Measurements from ENCODE around the gene PTCH1.

The PTCH1 gene

DNA sequence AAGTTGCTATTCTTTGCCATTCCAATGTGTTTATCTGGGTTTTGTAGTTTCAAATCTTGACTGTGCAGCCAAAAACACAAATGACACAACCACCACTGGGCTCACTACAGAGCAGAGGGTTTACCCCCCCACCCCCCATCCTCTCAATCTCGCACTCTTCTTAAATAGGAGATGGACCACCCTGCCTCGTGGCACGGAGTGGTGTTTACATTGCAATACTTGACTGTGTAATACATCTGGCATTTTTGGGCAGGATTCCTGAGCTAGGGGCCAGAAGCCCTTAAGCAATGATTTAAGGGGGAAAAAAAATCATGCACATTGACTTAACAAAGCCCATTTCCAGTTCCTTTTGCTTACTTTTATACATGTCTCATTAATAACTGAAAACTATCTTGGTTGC lies 19.0 kb downstream of the PTCH1 start:
- DNase-seq = no peak

DNA sequence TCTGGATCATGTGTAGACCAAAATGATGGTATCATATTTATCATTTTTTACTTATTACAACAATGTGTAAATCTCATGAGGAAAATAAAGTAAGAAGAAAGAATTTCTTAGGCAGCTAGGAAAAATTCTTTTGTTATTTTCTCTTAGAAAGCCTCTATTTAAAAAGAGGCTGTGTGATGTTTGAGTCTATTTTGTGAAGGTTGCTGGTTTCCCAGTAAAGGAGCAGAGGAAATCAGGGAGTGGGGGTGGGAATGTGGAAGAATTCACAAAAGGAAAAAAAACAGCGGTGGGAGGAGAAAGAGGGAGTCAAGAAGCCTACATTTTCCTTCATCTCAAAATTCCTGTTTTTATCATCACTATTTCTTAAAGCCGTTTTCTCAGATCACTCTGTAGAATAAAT lies 20.1 kb downstream of the PTCH1 start:
- no peak for DNase-seq

DNA sequence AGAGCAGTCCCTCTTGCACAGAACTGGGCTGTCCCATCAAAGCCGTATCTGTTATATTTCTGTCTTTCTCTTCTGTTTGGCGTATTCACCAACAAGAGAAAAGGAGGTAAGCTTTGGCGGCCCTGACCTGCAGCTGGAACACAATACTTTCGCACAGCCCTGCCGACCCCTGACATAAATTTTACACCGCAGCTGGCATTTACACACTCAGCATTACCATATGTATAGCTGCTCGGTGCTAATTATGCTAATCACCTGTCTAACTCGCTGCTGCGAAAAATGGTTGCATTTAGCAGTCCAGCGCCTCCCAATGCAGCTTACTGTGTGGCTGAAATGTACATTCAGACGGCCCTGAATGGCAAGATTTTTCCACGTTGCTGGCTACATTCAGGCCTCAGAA lies 20.8 kb downstream of the PTCH1 start:
- no peak for DNase-seq

DNA sequence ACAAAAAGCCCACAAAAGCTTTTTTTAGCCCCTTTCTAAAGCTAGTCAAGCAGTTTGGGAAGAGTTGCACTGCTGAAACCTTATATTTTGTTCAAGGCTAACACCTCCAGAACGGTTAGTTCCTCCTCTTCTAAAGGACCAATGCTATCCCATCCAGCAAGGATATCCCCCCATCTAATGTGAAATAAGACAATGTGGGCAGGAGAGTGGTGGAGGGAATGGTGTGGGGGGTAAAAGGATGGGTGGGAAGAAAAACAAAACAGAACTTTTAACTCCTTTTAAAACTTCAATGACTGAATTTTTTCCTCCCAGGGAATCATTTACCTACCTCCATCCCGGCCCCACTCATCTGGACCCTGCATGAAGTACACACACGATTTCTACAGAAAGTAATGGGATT lies 21.2 kb downstream of the PTCH1 start:
- no peak for DNase-seq

DNA sequence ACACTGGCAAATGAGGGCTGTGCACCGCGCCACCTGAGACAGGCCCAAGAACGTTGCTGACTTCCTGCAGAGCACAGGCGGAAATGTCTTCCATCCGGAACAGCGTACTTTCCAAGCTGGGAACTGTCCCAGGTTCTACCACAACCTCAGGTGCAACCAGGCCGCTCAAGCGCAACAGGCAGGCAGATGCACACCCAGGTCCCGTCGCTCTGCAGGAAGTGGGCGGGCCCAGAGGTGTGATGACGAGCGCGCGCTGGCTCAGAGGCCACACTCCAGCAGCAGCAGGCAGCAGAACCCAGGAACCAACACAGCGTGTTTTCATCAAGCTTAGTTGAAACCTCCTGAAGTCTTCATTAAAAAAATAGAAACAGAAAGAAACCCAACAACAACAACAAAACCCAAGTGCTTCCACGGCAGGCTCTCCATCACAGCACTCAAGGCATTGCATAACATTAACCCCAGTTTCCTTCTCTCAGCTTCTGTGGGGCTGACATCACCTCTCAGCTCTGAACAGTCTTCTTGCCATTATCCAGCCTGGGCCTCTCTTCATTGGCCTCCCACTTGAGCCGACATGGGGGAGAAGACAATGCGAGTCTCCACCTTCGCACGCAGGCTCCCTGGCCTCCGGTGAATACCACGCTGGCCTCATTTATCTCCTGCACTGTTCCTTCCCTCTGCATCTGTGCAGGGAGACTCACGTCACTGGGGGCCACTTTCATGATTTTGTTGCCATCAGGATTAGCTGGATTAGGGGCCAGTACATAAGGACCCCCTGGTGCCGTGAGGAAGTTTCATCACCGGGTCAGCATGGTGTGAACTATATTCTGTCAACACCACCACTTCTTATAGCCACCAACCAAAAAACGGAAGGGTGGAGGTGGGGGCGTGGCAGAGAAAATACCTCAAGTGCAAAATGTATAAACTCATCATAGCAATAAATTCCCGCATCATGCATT lies 22.1 kb downstream of the PTCH1 start:
- DNase-seq = no peak

DNA sequence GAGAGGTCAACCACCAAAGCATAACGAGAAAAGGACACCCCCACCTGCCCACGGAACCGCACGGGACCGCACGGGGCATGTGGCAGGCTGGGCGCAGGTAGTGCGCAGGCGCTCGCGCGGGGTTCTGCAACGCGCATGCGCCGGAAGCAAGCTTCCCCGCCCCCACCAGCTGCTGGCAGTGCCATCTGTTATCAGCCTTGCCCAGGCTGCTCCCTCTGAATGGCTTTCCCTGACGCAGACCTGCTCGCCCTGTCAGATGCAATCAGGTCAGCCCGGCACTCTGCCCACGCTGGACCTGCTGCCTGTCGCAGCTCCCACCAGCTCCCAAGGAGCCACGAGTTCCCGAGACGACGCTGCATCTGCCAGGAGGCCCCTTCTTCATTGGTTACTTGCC lies 22.8 kb downstream of the PTCH1 start:
- DNase-seq = no peak

DNA sequence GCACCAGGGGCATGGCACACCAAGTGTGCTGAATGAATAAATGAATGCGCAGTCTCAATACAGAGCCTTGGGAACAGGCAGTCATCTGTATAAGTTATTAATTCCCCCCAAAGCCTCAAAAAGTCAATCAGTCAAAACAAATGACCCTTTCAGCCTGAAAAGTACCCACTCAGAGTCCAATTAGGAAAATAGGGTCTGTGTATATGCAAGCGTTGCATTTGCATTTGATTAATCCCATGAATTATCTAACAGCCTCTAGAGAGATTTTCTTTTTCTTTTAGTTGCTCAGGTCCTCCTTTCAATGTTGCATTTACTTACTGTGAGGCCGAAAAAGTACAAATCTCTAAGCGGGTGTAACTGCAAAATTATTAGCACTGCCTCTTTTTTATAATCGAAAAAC lies 23.4 kb downstream of the PTCH1 start:
- DNase-seq = no peak

DNA sequence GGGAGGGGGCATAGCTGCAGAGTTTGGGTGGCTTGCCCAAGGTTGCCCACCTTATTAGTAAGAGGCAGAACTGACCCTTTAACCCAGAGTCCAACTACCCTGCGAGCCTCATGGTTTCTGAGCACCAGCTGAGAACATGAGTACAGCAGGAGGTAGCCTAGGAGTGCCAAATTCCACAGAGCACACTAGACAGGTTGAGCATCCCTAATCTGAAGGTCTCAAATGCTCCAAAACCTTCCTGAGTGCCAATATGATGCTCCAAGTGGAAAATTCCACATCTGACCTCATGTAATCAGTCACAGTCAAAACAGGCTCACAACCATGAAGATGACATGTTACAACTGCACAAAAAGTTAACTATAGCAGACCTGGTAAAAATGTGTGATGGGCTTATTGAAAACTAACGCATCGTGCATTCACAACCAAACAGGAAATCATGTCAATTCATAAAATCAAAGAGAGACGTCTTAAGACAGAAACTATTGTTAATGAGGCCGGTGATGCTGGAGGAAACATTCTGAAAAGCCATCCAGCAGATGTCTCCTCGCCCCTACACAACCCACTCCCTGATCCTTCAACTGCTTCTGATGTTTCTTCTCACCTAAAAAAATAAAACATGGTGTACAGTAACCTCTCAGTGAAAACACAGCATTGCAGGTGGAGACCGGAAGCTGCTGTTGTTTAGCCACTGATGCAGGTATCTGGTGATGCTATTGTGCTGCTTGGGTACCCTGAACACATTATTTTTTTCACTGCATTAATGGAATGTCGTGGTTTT lies 25.0 kb downstream of the PTCH1 start:
- no peak for DNase-seq

DNA sequence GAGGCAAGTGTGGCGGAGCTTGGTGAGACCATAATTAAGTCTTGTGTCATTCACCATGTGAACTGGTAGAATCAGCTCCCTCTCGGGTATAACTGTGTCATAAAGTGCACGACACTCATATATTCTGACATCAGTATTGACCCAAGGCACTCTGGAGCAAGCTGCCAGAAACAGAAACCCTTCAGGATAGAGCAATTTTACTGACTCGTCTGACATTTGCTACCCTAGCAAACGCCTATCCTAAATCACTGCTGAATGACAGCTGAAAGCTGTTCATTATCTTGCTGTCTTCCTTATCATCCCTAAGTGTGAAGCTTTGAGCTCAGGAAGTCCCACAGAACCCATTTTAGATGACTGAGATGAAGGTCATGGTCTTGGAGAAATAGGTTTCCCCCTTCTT lies 27.8 kb downstream of the PTCH1 start:
- DNase-seq = no peak

DNA sequence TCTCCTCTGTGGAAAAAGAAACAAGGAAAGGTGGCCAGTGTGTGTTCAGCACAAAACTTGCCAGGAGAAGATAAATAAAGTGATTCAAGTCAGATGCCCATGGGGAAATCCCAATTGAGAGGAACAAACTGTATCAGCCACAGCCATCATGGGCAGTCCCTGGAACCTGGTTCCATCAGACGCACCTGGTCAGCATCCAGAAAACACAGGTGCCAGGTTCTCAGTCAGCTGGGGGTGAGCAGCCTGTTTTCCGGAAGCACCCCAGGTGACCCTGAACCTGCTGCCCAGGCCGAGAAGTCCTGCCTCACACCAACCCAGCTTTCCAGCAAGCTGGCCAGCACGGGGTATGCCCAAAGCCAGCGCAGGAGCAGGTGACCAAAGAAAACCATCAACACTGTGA lies 30.5 kb downstream of the PTCH1 start:
- no peak for DNase-seq

DNA sequence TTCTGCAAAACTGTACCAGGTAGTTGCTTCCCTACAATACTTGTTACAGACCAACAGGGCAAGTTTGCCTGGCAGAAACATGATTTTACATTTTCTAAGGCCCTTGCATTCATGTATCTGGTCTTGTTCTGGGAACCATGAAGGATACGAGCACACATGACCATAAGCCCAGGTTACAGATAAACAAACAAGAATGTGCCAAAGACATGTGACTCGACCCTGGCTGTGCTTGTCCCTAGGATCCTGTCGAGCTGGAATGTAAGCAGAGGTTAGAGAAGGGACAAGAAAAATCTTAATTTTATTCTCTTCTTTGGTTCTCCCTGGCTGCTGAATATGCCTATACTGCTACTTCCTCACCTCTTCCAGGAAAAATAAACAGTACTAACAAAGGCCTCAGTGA lies 32.5 kb downstream of the PTCH1 start:
- no peak for DNase-seq

DNA sequence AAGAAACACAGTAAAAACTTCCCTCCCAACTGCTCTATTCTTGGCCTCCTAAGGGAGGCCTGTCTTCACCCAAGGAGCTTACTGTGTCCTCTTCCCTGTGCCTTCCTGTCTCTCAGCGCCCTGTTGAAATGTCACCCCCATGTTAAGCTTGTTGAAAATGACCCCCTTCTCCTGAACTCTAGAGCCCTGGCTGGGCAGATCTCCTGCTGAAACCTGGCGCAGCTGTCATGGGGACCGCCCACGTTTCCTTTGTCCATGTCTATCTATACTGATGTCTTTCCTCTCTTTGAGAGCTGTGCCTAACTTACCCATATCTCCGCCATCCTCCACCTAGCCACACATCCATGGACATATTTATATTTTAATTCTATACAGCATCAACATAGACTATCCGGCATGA lies 33.3 kb downstream of the PTCH1 start:
- no peak for DNase-seq

DNA sequence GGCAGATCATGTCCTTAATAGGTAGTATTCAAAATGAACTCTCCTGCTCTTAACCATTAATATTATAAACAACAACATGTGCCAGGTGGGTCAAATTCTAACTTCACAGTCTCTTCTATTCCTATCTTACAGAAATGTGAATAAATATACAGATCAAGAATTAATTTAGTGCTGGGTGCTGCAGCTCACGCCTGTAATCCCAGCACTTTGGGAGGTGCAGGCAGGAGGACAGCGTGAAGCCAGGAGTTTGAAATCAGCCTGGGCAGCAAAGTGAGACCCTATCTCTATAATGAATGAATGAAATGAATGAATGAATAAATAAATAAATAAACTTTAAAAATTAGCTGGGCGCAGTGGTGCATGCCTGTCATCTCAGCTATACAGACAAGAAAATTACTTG lies 34.1 kb downstream of the PTCH1 start:
- no peak for DNase-seq

DNA sequence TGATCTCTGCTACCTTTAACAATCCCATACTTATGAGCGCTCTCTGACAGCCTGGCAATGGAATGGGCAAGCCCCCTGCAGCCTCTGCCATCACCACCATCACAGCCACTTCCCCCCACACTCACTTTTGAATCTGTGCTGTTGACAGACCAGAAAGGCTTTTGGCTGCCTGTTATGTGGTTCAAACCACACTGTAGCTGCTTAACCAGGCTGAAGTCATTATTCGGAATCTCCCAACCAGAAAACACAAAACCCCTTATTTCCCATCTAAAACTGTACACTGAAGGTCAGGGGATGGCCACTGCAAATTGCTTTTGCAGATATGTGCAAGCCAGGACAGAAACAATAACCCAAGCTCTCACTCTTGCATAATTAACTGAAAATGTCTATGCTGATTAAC lies 35.8 kb downstream of the PTCH1 start:
- DNase-seq = no peak

DNA sequence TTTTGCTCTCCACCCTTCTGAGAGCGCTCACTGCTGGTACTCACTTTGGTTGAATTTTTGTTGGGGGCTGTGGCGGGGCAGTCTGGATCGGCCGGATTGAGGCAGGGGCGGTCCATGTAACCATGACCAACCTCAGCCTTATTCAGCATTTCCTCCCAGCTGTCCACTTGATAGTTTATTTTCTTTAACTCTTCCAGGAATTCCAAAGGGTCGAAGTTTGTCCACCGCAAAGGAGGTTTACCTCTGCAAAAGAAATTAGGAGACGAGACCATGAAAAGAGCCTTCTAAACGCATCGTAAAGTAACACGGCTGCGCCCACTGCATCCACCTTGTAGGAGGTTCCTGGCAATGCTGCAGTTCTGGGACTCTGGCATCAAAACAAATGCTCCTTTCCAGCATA lies 36.4 kb downstream of the PTCH1 start:
- DNase-seq = no peak

DNA sequence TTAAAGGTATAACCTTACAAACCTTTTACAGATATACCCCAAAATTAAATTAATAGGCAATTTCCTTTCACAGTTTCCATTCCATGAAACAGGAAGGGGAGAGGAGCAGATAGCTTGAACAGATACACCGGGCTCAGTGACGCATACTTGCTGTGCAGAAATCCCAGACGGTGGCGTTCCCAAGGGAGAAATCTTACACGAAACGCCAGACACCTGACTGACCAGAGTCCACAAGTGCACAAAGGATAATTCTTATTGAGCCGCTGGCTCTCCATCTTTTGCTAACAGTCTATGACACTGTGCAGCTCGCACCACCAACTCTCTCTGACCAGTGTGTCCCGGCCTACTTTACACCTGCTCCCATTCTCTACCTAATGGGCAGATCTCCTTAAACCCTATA lies 37.4 kb downstream of the PTCH1 start:
- no peak for DNase-seq

DNA sequence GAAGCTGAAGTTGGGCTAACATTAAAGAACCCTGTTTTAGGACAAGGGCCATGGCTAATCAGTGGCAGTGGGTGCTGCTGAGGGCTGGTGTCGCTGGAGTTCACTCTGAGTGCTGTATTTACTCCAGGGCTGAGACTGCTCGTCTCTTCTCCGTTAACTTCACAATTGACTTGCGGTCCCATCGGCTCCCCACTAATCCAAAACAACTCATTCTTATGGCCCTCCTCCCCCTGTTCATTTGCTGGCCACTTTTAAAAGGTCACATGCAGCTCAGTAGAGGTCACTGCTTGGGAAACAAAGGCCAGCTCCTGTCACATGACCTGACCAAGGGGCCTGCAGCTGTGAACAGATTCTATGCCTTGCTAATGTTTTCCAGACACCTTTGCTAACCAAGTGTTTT lies 38.4 kb downstream of the PTCH1 start:
- no peak for DNase-seq

DNA sequence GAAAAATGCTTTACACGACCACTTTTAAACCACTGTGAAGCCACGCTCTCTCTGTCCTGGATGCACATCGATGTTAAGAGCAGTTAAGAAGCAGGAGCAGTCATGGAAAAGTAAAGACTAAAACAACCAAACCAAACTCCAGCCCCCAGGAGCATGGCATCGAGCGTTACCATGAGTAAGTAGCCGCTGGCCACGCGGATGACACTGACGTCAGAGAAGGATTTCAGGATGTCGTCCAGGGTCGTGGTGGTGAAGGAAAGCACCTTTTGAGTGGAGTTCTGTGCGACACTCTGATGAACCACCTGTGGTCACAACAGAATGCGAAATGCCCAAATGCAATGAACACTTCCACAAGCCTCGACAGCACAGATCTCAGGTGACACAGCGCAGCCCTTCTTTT lies 38.9 kb downstream of the PTCH1 start:
- no peak for DNase-seq

DNA sequence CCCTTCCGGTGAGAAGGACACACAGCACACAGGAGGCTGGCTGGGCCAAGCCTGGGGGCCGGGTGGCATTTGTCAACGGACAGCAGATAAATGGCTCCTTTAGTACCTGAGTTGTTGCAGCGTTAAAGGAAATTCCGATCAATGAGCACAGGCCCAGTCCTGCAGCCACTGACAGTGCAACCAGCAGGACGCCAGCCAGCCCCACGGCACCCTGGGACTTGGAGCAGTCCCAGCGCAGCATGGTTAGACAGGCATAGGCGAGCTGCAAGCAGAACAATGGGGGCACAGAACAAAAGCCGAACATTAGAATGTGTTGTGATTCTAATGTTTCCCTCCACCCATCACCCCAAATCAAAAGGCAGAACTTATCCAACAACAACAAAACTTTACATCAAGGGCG lies 39.3 kb downstream of the PTCH1 start:
- DNase-seq = no peak

DNA sequence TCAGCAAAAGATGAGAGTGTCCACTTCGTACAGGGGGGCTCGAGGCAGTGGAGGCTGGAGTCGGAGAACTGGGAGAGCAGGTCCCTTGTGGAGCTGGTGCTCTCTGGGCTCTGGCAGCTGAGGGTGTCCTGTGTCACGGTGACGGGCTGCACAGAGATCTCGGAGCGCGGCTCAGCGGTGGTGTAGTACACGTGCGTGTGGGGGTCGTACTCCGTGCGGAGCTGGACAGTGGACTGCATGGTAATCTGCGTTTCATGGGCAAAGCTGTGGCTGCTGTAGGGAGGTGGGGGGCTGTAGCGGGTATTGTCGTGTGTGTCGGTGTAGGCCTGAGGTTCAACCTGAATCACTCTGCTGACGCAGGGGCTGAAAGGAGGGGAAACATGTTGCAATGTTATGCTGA lies 48.0 kb downstream of the PTCH1 start:
- no peak for DNase-seq

DNA sequence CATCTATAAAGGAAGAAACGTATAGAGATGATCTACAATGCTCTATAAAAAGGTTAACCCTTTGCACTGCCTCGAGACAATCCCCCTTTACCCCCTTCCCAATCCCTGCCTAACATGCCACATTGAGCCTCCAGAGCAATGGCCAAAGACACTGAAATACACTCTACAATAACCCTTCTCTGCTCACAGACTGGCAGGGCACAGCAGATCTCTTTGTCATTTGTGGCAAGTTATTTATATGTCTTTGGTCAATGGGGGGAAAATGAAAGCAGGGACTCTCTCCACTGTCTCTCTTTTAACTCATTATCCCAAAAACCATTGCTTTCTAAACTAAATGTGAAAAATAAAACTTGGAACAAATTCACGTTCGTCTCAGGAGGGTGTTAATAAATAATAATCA lies 51.7 kb downstream of the PTCH1 start:
- DNase-seq = no peak

DNA sequence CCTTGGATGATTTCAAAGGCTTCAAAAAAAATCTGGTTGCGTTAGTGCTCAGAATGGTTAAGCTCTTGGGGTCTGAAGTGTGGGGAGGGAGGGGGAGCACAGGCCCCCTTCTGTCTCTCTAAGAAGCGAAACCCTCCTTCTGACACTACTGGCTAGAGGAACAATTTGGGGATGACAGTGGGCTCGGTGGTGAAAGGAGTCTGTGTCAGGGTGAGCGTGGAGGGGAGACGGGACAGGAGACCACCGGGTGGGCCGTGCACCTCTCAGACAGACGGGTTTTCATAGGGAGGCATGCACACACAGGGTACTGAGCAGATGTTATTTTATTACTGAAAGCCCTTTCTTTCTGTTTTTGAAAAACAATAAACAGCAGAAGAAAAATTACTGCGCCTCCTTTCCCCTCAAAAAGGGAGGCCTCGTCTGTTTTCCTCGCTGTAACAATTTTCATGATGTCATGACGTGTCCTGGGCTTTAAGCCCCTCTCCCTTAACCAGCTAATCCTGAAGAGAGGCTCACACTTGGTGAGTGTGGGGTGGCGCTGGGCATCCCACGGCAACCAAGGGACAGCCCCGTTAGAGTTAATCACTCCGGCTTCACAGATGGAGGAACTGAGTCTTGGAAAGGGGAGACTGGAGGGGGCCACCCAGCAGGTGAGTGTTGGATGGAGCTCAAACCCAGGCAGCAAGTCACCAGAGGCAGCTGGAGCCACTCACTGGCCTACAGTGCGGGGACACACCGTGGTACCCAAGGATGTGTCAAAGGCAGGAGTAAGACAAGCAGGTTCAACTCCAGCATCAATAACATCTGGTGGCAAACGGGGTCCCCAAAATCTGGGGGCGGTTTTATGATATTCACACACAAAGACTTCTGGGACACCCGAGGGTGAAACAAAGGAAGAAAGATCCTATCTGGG lies 53.4 kb downstream of the PTCH1 start:
- DNase-seq = no peak
